GF-D8 (cell line): ENCODE data around the gene UGP2.

Experiments used
- DNase-seq: peaks from one replicate; lab custom pipeline; 2025; lab: John Stamatoyannopoulos, UW

UGP2 gene

DNA sequence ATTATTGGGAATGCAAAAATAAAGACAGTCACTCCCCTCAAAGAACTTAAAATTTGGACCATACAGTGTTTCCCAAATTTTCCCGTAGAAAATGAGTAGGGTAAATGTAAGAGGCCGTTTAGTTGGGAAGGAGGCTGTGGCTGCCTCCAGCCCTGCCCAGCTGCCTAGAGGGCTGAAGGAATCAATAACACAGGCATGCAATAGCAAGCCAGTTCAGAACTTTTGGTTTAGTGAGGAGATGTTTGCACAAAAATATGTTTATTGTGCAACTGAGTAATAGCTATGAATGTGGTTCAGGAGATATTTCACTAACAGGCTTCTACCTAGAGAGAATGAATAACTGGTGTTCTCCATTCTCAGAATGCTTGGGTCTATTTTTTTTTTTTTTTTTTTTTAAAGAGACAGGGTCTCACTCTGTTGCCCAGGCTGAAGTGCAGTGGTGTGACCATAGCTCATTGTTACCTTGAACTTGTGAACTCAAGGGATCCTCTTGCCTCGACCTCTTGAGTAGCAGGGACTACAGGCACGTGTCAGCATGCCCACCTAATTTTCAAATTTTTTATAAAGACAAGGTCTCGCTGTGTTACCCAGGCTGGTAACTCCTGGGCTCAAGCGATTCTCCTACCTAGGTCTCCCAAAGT is 23.6 kb downstream of the UGP2 start:
- no peak for DNase-seq

- DNase-seq: no peak
Measured at GRCh38 chr2:63866009-63866709, 24.5 kb downstream of the UGP2 start.

GRCh38 chr2:63870679-63871078 is 29.0 kb downstream of the UGP2 start:
- no peak for DNase-seq

DNA sequence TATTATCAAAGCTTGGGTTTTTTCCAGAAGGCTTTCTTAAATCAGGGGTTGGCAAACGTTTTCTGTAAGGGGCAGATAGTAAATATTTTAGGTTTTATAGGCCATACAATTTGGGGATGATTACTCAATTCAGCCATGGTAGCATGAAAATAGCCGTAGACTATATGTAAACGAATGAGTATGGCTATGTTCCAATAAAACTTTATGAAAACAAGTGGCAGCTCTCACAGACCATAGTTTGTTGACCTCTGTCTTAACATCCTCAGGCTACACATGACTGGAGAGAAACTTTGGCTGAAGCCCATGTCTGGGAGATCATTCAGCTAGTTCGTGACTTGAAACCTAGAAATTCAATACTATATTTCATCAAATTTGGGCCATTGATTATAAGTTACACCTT is 30.2 kb downstream of the UGP2 start:
- no peak for DNase-seq

DNA sequence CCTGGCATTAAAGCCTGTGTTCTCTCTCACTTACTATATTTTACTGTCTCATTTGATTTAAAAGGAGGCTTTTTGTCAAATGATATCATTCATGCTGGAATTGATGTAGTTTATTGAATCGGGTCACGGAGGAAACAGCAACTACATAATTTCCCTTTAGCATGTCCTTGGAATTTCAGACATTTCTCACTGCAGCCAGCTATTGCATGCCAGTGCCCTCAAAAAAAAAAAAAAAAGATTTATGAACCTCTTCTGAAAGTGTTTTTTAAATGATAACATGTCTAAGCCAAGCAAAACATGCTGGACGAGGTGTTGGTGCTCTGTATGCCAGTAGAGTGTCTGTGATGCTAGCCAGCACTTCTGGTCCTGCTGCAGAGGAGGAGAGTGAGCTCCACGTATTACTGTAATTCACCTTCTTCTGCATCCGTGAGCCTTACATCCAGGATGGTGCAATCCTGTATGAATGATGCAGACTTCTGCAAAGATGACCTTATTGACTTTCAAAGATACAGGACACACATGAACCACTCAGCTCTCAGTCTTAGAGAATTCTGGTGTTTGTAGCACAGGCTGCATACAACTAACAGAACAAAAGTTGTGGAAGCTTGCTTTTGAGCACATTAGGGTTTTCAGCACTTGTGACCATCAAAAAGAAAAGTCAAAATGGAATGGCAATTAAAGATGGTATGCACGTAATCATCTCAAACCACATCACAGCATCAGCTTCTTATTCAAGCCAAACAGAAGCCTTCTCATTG is 31.1 kb downstream of the UGP2 start:
- no peak for DNase-seq

GRCh38 chr2:63874204-63875130 is 32.8 kb downstream of the UGP2 start:
- no peak for DNase-seq

GRCh38 chr2:63875131-63875527 is 33.4 kb downstream of the UGP2 start:
- DNase-seq: no peak

DNA sequence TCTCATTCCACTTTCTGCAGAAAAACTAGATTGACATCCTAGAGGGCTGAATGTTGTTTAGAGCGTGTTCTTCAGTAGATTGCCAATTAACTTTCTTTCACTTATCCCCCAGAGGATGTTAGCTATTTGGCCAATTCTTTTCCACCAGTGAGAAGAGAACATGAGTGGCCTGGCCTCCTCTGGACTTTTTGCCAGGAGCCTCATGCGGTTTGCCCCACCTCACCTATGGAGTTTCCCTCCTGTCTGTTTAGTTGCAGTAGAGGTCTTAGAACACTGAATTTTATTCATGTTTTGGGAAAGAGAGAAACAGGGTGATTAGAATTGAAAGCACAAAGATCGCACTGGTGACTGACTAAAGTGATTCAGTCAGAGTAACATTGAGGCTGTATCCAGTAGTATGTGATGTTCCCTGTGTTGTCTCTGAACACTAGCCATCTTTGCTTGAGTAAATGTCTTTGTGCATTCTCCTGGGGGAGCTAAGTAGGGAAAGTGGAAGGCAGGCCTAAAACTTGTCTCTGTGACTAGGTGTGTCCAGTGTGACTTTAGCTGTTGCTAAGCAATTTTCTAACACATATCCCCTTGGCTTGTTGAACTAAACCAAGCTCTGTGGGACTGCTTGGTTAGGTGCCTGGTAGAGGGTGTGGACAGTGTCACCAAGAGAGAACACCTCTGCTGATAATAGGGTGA is 34.0 kb downstream of the UGP2 start:
- no peak for DNase-seq

GRCh38 chr2:63876311-63876710 is 34.6 kb downstream of the UGP2 start:
- no peak for DNase-seq

DNA sequence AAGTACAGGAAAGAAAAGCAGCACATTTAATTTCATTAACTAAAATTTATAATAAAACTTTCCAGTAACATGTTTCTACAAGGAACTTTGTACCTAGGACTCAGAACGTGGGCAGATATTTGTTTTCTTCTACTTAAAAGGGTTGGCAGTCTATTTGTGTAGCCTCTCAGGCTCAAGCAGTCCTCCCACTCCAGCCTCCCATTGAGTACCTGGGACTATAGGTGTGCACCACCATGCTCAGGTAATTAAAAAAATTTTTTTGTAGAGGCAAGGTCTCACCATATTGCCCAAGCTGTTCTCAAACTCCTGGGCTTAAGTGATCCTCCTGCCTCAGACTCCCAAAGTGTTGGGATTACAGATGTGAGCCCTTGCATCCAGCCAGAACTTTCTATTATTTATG is 36.8 kb downstream of the UGP2 start:
- DNase-seq: no peak

DNA sequence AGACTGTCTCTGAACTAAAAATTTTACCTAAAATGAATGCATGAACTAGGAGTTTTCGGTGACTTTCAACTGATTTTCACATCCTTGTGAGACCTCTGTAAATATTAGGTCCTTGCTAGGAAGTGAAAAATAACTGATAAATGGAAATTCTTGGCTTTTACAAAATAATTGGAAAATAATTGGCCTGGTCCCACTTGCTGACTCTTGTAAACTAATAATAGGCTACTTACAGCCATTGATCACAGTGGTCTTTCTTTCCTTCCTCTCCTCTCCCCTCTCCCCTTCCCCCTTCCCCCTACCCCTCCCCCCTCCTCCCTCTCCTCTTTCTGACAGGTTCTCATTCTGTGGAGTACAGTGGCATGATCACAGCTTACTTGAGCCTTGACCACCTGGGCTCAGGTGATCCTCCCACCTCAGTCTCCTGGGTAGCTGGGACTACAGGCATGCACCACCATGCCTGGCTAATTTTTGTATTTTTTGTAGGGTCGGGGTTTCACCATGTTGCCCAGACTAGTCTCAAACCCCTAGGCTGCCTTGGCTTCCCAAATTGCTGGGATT is 38.3 kb downstream of the UGP2 start:
- DNase-seq: no peak

DNA sequence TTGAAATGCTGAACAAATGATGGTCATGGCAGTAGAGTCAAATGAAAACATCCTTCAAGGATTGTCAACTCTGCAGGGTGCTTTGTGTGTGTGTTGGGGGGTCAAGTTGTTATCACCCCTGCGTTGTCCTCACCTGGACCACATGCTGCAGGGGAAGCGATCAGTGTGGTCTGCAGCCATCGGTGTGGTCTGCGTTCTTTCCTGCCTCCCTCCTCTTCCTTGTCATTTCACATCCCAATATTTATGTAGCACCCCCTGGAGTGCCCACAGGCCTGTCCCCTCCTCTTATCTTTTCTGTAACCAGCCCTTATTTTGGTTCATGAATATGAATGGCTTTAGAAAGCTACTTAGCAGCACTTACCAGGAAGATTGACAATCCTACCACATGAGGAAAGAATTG is 38.9 kb downstream of the UGP2 start:
- no peak for DNase-seq

DNA sequence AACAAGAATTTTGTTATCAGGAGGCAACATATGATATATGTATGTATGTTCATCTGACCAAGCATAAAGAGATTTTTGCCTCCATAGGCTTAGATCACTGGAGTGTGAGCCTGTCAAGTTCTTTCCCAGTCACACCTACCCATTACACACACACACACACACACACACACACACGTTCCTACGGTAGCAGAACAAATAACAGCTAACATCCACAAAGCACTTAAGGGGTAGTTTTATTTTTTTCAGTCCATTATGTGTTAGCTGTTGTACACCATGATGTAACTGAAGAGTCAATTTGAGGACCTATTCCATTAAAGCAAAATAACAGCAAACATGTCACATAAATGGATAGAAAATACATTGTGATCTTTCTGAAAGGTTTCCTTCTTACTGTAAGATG is 39.5 kb downstream of the UGP2 start:
- DNase-seq: no peak

- no peak for DNase-seq
Measured at GRCh38 chr2:63882395-63883105, 40.9 kb downstream of the UGP2 start.

DNA sequence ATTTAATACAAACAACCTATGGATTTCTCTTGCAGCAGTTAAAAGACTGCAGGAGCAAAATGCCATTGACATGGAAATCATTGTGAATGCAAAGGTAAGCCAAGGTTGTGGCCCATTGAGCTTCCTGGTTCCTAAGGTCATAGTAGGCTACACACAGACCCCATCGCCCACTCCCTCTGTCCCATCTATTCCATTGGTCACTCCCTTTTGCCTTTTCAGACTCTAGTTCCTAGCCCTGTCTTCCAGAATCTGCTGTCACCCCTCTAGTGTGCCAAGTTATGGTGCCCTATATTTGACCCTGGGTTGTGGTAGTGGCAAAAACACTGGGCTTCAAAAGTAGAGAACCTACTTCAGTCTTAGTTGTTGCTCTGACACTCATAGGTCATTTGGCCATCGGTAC is 44.7 kb downstream of the UGP2 start:
- DNase-seq: no peak

- no peak for DNase-seq
Measured at GRCh38 chr2:63888053-63888452, 46.4 kb downstream of the UGP2 start.

GRCh38 chr2:63888490-63889402 is 47.0 kb downstream of the UGP2 start:
- DNase-seq: peak; percentile 1

GRCh38 chr2:63890678-63891077 is 49.0 kb downstream of the UGP2 start:
- DNase-seq: no peak

GRCh38 chr2:63891488-63892030 is 49.9 kb downstream of the UGP2 start:
- no peak for DNase-seq
